Stimulated activated CD4-positive, alpha-beta T cell treated with anti-CD3 and anti-CD28 coated beads, Interleukin-1b, Interleukin-23, amount 100 ng/mL, for 24 hours (primary cell): ENCODE results near the gene SLC1A3.

ENCODE experiments used
- DNase-seq, 4 experiments: peaks; one replicate each; pipeline ENCODE4 v3.0.0-alpha.2; 2020; ENCODE audit warnings: low read depth in 4 of 4, low spot score in 1 of 4

The SLC1A3 gene

GRCh38 chr5:36712706-36713105 lies 106.3 kb downstream of the SLC1A3 start:
- DNase-seq, result no peak

GRCh38 chr5:36713541-36713940 lies 107.1 kb downstream of the SLC1A3 start:
- DNase-seq, result no peak

DNA sequence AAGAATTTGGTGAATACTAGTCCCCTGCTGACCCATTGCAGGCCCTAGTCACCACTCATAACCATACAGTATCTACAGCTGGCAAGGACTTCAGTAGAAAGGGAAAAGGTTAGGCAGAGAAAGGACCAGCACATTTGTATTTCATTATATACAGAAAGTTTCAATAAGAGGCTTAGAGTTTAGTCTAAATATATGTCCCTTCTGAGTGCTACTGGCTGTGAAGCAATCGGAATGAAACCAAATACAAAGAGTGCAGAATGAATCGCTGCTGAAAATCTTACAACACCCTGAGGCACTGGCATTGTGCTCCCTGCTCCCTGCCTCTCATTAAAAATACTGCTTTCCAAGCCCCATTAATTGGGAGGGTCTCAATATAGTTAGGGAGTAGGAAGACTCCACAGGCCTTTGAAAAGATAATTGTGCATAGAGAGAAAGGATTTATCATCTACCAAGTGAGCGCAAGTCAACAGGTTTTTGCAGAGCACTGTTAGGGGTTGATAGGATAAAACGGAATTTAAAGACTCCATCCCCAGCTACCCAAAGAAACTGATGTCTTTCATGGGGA lies 110.8 kb downstream of the SLC1A3 start:
- DNase-seq, result no peak

DNA sequence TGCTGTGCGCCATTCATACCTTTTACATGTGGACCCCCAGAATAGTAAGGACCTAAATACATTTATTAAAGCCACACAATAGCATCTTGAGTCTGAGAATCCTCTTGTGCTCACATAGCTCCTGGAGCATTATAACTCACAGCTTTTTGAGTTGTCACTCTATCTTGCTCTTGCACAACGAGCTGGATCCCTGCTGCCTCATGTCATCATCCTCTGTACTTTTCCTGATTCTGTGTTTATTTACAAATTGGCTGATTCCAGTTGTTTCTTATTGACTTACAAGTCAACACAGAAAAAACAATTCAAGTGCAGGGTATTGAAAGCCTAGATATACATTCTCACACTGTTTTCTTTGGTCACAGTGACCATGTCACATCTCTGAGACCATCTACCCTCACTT lies 112.9 kb downstream of the SLC1A3 start:
- no peak for DNase-seq

- no peak for DNase-seq
Measured at GRCh38 chr5:36720688-36721087, 114.3 kb downstream of the SLC1A3 start.

DNA sequence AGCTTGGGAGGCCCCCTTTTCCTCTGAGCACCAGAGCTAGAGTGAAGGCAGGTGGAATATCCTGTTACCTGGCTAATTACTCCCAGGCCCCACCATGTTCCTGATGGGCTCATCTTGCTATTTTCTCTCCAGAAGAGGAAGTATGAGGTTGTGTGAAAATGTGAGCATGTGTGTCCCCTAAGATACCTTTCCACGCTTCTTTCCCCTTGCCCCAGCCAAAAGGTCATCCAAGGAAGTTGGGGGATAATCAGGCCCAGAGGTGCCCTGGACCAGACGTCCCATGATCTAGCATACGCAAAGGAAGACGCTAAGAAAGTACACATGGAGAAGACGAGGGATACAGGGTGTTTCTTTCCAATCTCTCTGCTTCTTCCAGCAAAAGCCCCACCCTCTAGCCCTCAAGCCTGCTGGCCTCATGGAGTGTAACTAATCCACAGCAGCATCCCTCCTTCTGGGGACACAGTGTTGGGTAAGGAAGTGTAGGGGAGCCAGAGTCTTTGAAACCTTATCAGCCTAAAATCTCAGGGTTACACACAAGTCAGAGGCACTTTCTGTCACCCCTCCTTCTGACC lies 115.3 kb downstream of the SLC1A3 start:
- no peak for DNase-seq

DNA sequence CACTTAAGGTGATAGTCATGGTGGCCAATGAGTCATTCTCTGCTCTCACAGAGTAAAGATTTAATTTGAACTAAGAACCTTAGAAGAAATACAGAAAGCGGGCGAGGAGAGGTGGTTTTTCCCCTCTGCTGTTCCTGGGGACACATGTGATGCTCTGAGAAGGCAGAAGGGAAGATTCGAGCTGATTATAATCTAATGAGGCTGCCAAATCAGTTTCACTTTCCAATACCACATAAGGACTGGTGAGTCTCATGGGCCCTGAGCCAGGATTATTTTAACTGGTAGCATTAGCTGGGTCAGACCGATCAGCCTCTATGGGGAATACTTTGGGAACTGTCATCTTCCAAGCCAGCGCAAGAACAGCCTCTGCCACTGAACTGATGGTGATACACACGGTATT lies 116.5 kb downstream of the SLC1A3 start:
- DNase-seq, result no peak

GRCh38 chr5:36723912-36724311 lies 117.5 kb downstream of the SLC1A3 start:
- no peak for DNase-seq

DNA sequence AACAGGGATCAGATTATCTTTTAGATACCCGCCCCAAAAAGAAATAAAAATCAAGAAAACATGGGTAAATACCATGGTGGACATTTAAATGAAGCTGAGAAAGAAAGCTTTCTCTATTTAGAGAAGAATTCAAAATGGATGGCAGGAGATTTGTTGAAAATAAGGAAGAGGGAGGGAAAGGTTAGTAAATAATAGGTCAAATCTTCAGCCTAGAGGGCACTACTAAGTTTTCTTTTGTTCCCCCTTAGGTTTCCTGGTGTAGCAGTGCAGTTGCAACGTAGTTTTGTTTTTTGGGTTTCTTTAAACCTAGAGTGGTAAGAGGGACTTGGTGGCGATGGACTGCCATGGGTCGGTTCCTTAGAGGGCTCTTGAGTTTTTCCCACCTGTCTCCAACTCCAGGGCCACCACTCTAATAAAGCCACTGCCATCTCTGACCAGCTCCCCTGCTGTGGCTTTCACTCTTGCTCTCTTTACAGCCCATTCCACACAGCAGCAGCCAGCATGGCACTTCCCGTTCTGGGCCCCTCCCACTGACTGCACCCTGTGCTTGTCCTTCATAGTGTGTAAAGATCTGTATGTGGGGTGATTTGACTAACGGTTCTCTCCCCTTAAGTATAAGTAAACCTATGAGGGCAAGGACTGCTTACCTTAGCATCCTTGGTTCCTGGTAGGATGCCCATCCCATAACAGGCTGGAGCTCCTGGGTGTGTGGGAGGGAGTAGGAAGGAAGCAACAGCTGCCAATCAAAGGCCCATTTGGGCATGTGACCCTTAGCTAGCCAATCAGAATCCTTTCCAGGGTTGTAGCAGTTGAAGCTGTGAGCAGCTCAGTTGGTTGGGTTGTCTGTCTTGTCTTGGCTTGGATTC lies 118.3 kb downstream of the SLC1A3 start:
- DNase-seq, result no peak

DNA sequence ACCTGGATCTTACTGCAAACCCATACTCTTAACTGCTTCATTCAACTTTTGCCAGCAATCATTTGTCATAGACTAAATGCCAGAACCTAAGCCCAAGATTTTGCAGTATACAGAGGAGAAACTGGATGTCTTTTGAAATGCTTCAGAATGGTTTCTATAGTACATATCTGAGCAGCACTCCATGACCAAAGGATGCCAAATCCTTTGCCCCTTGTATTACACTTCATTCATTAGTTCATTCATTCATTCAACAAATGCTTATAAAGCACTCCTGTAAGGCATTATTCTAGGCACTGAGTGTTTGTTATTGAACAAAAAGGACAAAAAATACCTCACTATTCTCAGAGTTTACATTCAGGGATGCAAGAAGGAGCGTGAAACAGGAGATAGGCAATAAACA lies 119.9 kb downstream of the SLC1A3 start:
- DNase-seq, result no peak

GRCh38 chr5:36726767-36727166 lies 120.4 kb downstream of the SLC1A3 start:
- no peak for DNase-seq

GRCh38 chr5:36728697-36729543 lies 122.5 kb downstream of the SLC1A3 start:
- no peak for DNase-seq

DNA sequence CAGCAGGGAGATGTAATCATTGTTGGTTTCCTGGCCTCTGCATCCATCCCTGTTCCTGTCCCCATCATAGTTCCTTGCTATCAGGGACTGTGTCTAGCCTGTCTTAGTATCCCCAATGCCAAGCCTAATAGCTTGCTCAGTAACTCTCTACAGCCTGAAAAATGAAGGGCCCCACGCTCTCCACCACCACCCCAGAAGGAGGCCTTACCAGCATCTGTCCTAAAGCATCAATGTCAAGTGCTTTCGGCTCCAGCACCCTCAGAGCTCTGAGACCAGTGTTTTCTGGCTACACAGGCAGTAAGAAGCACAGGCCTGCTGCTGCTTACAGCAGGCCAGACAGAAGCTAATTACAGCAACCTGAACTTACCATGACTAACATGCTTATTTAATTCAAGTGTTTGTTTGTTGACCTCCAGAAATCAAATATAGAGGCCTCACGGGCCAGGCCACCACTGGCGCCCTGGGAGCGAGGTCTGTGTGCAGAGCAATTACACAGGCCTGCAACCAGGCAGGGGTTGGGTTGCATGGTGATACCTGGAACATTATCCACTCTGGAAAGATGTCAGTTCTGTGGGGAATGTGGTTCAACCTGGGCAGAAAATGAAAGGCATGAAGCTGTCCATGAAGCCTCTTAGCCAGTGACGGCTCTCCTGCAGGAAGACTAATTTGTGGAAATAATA lies 124.3 kb downstream of the SLC1A3 start:
- DNase-seq, result no peak

GRCh38 chr5:36733183-36733582 lies 126.8 kb downstream of the SLC1A3 start:
- no peak for DNase-seq

DNA sequence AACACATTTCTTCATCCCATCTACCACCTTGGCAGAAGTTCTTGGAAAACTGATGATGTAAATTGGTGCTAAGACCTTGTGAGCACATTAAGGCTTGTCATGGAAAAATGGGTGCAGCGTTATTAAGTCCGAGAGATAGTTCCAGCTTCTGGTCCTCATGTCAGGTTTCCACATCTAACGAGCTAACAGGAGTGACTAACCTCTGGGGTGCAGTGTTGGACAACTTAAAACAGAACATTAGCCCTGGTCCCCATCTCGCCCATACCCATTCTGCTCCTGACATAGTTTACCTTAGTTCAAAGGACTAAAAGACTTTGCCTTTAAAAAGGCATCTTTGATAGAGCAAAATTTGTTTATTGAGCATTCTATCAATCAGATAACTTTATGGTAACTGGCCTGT lies 128.0 kb downstream of the SLC1A3 start:
- no peak for DNase-seq

DNA sequence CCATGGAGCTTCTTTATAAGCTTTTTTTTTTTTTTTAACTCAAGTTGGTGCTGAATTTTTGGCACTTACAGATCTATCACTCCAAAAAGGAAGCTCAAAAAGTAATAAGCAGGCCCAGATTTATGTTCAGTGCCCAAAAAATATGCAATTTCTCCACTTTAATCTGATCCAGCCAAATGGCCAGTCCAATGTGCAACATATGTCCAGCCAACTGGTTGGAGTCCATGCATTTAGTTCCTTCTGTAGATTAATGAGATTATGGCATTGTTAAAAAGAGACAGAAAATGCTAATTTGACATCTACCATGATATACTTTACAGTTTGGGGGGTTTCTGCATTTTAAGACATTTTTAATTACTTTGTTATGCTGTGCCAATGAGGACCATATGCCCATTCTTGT lies 129.5 kb downstream of the SLC1A3 start:
- DNase-seq, result no peak
